ENCODE data around the gene BTBD17. TPM values are rescaled to one million over a fixed set of nuclear protein-coding genes. Genes with fewer than 3 reads are reported as not detected.
A peak's percentile ranks its signal among the peaks of the same experiment; 100 is the strongest.

The BTBD17 gene
- total RNA-seq, 4 donors from 2014 or later = 0.67 to 0.89 TPM; not detected in 2

- DNase-seq = peak; percentile 8 to 14
- WGBS, 2 donors = 81 to 84% methylated on average over 15 of the region's 15 CpGs
- Histone ChIP-seq H3K4me3 (replicated peaks in 1 of 3) (no peak overlapping the region), H3K4me1 (peaks cover 6 to 21% of the 10 kb centered on the region in 2 donors), H3K27ac (peak overlapping the region in 1 of 3 donors; percentile 32), H3K27me3 (no peaks in the 10 kb centered on the region), H3K36me3 (no peaks in the 10 kb centered on the region), H3K9me3 (no peaks in the 10 kb centered on the region)
- TF ChIP-seq CTCF (IDR thresholded peaks at IDR 0.05) (no peak), POLR2A (IDR thresholded peaks at IDR 0.05) (no peak)
- intact Hi-C loops (cut with DNase I) = no loop called here
Measured at GRCh38 chr17:74380959-74381808, 19.5 kb upstream of the BTBD17 start.

GRCh38 chr17:74380086-74380958, 18.7 kb upstream of the BTBD17 start:
- Histone ChIP-seq H3K27me3 (no peaks in the 10 kb centered on the region), H3K36me3 (no peaks in the 10 kb centered on the region), H3K27ac (peak overlapping the region in 2 of 3 donors; percentile 32 to 41), H3K4me3 (replicated peaks in 1 of 3) (no peak overlapping the region), H3K9me3 (no peaks in the 10 kb centered on the region), H3K4me1 (peaks cover 6 to 21% of the 10 kb centered on the region in 2 donors)
- peak; percentile 38 to 43 for DNase-seq
- intact Hi-C loops (cut with DNase I) = no loop called here
- 33 to 36% methylated on average over 10 to 15 of the region's 17 CpGs for WGBS, 2 donors
- TF ChIP-seq CTCF (IDR thresholded peaks at IDR 0.05) = peak in 4 of 6 experiments; percentile 29 to 48 (median 42)
- no peak for TF ChIP-seq POLR2A (IDR thresholded peaks at IDR 0.05)

- DNase-seq = peak; percentile 94 to 96
- Histone ChIP-seq H3K4me3 (replicated peaks in 1 of 3) (no peak overlapping the region), H3K9me3 (no peaks in the 10 kb centered on the region), H3K36me3 (no peaks in the 10 kb centered on the region), H3K27ac (peak overlapping the region in 1 of 3 donors; percentile 32), H3K27me3 (no peaks in the 10 kb centered on the region), H3K4me1 (peaks cover 6 to 21% of the 10 kb centered on the region in 2 donors)
- intact Hi-C loops (cut with DNase I) = loop anchor here (2.0 kb wide), 1 partner anchor 79 kb away; no protein-coding TSS in a partner anchor
- TF ChIP-seq CTCF (IDR thresholded peaks at IDR 0.05) (peak; percentile 84 to 98 (median 96)), POLR2A (IDR thresholded peaks at IDR 0.05) (no peak)
- 12 to 27% methylated on average over 11 to 16 of the region's 20 CpGs for WGBS, 2 donors
Measured at GRCh38 chr17:74379495-74380085, 17.9 kb upstream of the BTBD17 start.

- intact Hi-C loops (cut with DNase I) = no loop called here
- Histone ChIP-seq H3K9me3 (no peaks in the 10 kb centered on the region), H3K4me3 (replicated peaks in 1 of 3) (no peak overlapping the region), H3K36me3 (no peaks in the 10 kb centered on the region), H3K4me1 (peaks cover 0 to 8% of the 10 kb centered on the region in 2 donors), H3K27ac (no peak overlapping the region), H3K27me3 (no peaks in the 10 kb centered on the region)
- TF ChIP-seq CTCF (IDR thresholded peaks at IDR 0.05) (no peak), POLR2A (IDR thresholded peaks at IDR 0.05) (no peak)
- WGBS, 2 donors = 75 to 91% methylated on average over 3 of the region's 3 CpGs
- DNase-seq = no peak
Measured at GRCh38 chr17:74374858-74375257, 13.2 kb upstream of the BTBD17 start.

All from thyroid gland (tissue), 4 donors.